Esophagus muscularis mucosa (tissue), 4 donors: Measurements from ENCODE around the gene FXYD6. TPM values are rescaled to one million over a fixed set of nuclear protein-coding genes. Genes with fewer than 3 reads are reported as not detected.

ENCODE experiments used
- DNase-seq: peaks from one replicate; pipeline ENCODE4 v3.0.0-alpha.2; 2017; ENCODE audit errors: extremely low spot score
- H3K27ac ChIP-seq, 4 donors: fragments of 200-600 bp; sonication (generic); replicated peaks in 1 of 4; 1 replicate in 3 of 4; 2 replicates in 1 of 4; pipeline ENCODE4 v1.5.1; 2016 to 2019; ENCODE audit warnings: mild to moderate bottlenecking in 1 of 4
- H3K27me3 ChIP-seq, 4 donors: fragments of 200-600 bp; sonication (generic); one replicate each; pipeline versions ENCODE4 v1.5.1 to v1.6.0; 2016 to 2019
- H3K36me3 ChIP-seq, 4 donors: fragments of 200-600 bp; sonication (generic); one replicate each; pipeline ENCODE4 v1.5.1; 2016 to 2019
- H3K4me1 ChIP-seq, 4 donors: fragments of 200-600 bp; sonication (generic); one replicate each; pipeline ENCODE4 v1.5.1; 2016 to 2019
- H3K4me3 ChIP-seq, 4 donors: fragments of 200-600 bp; sonication (generic); 1 replicate in 2 of 4; 2 replicates in 2 of 4; pipeline ENCODE4 v1.5.1; 2016 to 2019; ENCODE audit warnings: mild to moderate bottlenecking in 4 of 4, moderate library complexity in 1 of 4
- H3K9me3 ChIP-seq, 4 donors: fragments of 200-600 bp; sonication (generic); 1 replicate in 3 of 4; 2 replicates in 1 of 4; pipeline ENCODE4 v1.5.1; 2016 to 2019
- CTCF ChIP-seq, 3 experiments: fragments of 200-600 bp in 2 of 3; fragments of 450-650 bp in 1 of 3; sonication (generic) in 2 of 3; IDR thresholded peaks; one replicate each; pipeline ENCODE4 v1.5.1; 2017 to 2019; ENCODE audit warnings: antibody characterized with exemption in 3 of 3, mild to moderate bottlenecking in 2 of 3, moderate library complexity in 1 of 3
- EP300 ChIP-seq: sonication (generic); formaldehyde crosslinking; IDR thresholded peaks from one replicate; pipeline ENCODE4 v1.6.1; 2017; ENCODE audit warnings: antibody characterized with exemption
- POLR2A ChIP-seq: fragments of 450-650 bp; IDR thresholded peaks from one replicate; pipeline ENCODE4 v1.6.1; 2017; ENCODE audit warnings: antibody characterized with exemption, moderate library complexity, mild to moderate bottlenecking, low read depth
- POLR2AphosphoS5 ChIP-seq, 2 donors: sonication (generic); formaldehyde crosslinking; IDR thresholded peaks; one replicate each; pipeline ENCODE4 v1.6.1; 2017; ENCODE audit warnings: antibody characterized with exemption in 2 of 2
- WGBS: methylation state at CpG from one replicate; pipeline ENCODE4 v1.1.5; 2018; 5-methylcytosine and 5-hydroxymethylcytosine counted together
- intact Hi-C: fragments of 100-400 bp; cut with DNase I; formaldehyde crosslinking; loops from one replicate; pipeline ENCODE4 v1.15.1; 2023
- total RNA-seq, 4 donors: library from RNA; depleted of rRNA; stranded (reverse); fragments of >200 nt; gene quantifications; one replicate each; pipeline versions ENCODE4 v1.1.0 to v1.2.1, GENCODE V29; 2016

The FXYD6 gene
- total RNA-seq, 4 donors from 2014 or later: 78.9 to 105 (median 91.5) TPM

GRCh38 chr11:117852309-117852708 lies 24.1 kb downstream of the FXYD6 start:
- Histone ChIP-seq H3K9me3 (peaks cover 0 to 16% (median 11%) of the 10 kb centered on the region in 4 donors), H3K36me3 (no peaks in the 10 kb centered on the region), H3K27ac (no peak overlapping the region), H3K4me3 (no peak overlapping the region), H3K27me3 (peaks cover 0 to 5% (median 0%) of the 10 kb centered on the region in 4 donors), H3K4me1 (peaks cover 0 to 8% (median 2%) of the 10 kb centered on the region in 4 donors)
- intact Hi-C loops: no loop called here
- 62% methylated on average over 3 of the region's 3 CpGs for WGBS
- TF ChIP-seq POLR2A: no peak
- no peak for TF ChIP-seq EP300
- TF ChIP-seq POLR2AphosphoS5 (IDR thresholded peaks at IDR 0.05): no peak
- TF ChIP-seq CTCF (IDR thresholded peaks at IDR 0.05): no peak
- DNase-seq: no peak

- DNase-seq: no peak
- TF ChIP-seq POLR2AphosphoS5 (IDR thresholded peaks at IDR 0.05) (peak in 1 of 2 donors; percentile 31), CTCF (IDR thresholded peaks at IDR 0.05) (no peak), EP300 (no peak), POLR2A (no peak)
These were observed 24.6 kb downstream of the FXYD6 start for GRCh38 chr11:117851852-117852251.

GRCh38 chr11:117851106-117851505 lies 25.4 kb downstream of the FXYD6 start:
- intact Hi-C loops: no loop called here
- no peak for TF ChIP-seq POLR2A
- no peak for TF ChIP-seq POLR2AphosphoS5 (IDR thresholded peaks at IDR 0.05)
- no peak for TF ChIP-seq CTCF (IDR thresholded peaks at IDR 0.05)
- TF ChIP-seq EP300: no peak
- WGBS: 44% methylated on average over 3 of the region's 3 CpGs

More at GRCh38 chr11:117851852-117852251, 24.6 kb downstream of the FXYD6 start:
- Histone ChIP-seq H3K9me3 (peaks cover 0 to 16% (median 11%) of the 10 kb centered on the region in 4 donors), H3K27me3 (peaks cover 0 to 5% (median 0%) of the 10 kb centered on the region in 4 donors), H3K4me3 (no peak overlapping the region), H3K4me1 (peaks cover 0 to 5% (median 2%) of the 10 kb centered on the region in 4 donors), H3K36me3 (no peaks in the 10 kb centered on the region), H3K27ac (peak overlapping the region in 1 of 4 donors; percentile 15)
- WGBS: 47% methylated on average over 3 of the region's 3 CpGs
- intact Hi-C loops: no loop called here

GRCh38 chr11:117849781-117850414 lies 26.6 kb downstream of the FXYD6 start:
- Histone ChIP-seq H3K36me3 (no peaks in the 10 kb centered on the region), H3K27me3 (no peaks in the 10 kb centered on the region), H3K4me1 (peaks cover 0 to 5% (median 2%) of the 10 kb centered on the region in 4 donors), H3K9me3 (peaks cover 0 to 16% (median 11%) of the 10 kb centered on the region in 4 donors), H3K4me3 (no peak overlapping the region), H3K27ac (no peak overlapping the region)
- intact Hi-C loops: loop anchor here (5.0 to 10.0 kb wide), 2 partner anchors 52 to 205 kb away; no protein-coding TSS in a partner anchor
- TF ChIP-seq EP300 (no peak), POLR2AphosphoS5 (IDR thresholded peaks at IDR 0.05) (no peak), CTCF (IDR thresholded peaks at IDR 0.05) (no peak), POLR2A (no peak)
- 83% methylated on average over 6 of the region's 6 CpGs for WGBS
- no peak for DNase-seq

More at GRCh38 chr11:117851106-117851505, 25.4 kb downstream of the FXYD6 start:
- no peaks in the 10 kb centered on the region for H3K36me3 ChIP-seq
- DNase-seq: no peak
- no peak overlapping the region for H3K4me3 ChIP-seq
- H3K4me1 ChIP-seq: peaks cover 0 to 5% (median 2%) of the 10 kb centered on the region in 4 donors
- H3K9me3 ChIP-seq: peaks cover 0 to 16% (median 11%) of the 10 kb centered on the region in 4 donors
- H3K27ac ChIP-seq: no peak overlapping the region
- no peaks in the 10 kb centered on the region for H3K27me3 ChIP-seq
